SJCRH30 (cell line): ENCODE results near the gene RHBDL1. TPM values are rescaled to one million over a fixed set of nuclear protein-coding genes. Genes with fewer than 3 reads are reported as not detected.

Experiments
- DNase-seq, 2 experiments: peaks; one replicate each; pipeline ENCODE4 v3.0.0-alpha.2; 2015 to 2020
- H3K27ac ChIP-seq: fragments of 250-450 bp; sonication (Bioruptor Pico); 2 replicates; pipeline ENCODE4 v1.5.1; 2020; ENCODE audit warnings: mild to moderate bottlenecking, moderate library complexity
- H3K27me3 ChIP-seq: fragments of 250-450 bp; sonication (Bioruptor Pico); 2 replicates; pipeline ENCODE4 v1.5.1; 2020; ENCODE audit warnings: mild to moderate bottlenecking, moderate library complexity
- H3K36me3 ChIP-seq: fragments of 250-450 bp; sonication (Bioruptor Pico); 2 replicates; pipeline ENCODE4 v1.5.1; 2020; ENCODE audit warnings: mild to moderate bottlenecking, moderate library complexity
- H3K4me1 ChIP-seq: fragments of 250-450 bp; sonication (Bioruptor Pico); 2 replicates; pipeline ENCODE4 v1.5.1; 2020; ENCODE audit warnings: mild to moderate bottlenecking, moderate library complexity
- H3K4me3 ChIP-seq: fragments of 250-450 bp; sonication (Bioruptor Pico); 2 replicates; pipeline ENCODE4 v1.5.1; 2020; ENCODE audit warnings: mild to moderate bottlenecking, moderate library complexity
- H3K9me3 ChIP-seq: fragments of 250-450 bp; sonication (Bioruptor Pico); replicated peaks from 2 replicates; pipeline ENCODE4 v1.5.1; 2020; ENCODE audit warnings: mild to moderate bottlenecking, moderate library complexity
- total RNA-seq: library from RNA; depleted of rRNA; stranded (reverse); fragments of >200 nt; shearing (Covaris generic); gene quantifications from 2 replicates; pipeline ENCODE4 v1.2.3, GENCODE V29; 2014; rRNA removed

Gene RHBDL1
- total RNA-seq, 1 experiment from 2014 or later: 2.5 TPM

DNA sequence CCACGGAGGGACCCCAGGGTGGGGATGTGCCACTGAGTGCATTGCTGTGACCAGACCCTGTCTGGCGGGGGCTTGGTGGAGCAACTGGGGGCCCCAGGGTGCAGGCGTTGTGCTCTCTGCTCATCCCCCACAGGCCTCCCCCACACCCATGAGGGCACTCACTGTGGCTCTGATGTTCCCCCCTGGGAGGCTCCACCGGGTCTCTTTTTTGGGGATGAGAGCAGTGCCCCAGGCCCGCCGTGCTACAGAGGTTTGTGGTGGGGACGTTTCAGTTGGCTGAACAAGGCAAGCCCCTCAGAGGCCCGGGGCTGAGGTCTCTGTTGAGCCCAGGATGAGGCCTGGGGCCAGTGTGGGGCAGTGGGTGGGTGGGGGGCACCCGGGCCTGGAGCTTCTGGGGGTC, 48.2 kb downstream of the RHBDL1 start:
- no peak for DNase-seq
- Histone ChIP-seq H3K27me3 (no peaks in the 10 kb centered on the region), H3K9me3 (no peaks in the 10 kb centered on the region), H3K27ac (no peak overlapping the region), H3K4me1 (peaks cover 21% of the 10 kb centered on the region), H3K36me3 (no peaks in the 10 kb centered on the region), H3K4me3 (no peak overlapping the region)

GRCh38 chr16:724188-725040, 48.9 kb downstream of the RHBDL1 start:
- no peaks in the 10 kb centered on the region for H3K36me3 ChIP-seq
- no peaks in the 10 kb centered on the region for H3K27me3 ChIP-seq
- no peak overlapping the region for H3K27ac ChIP-seq
- H3K4me3 ChIP-seq: no peak overlapping the region
- H3K4me1 ChIP-seq: peaks cover 16% of the 10 kb centered on the region
- no peaks in the 10 kb centered on the region for H3K9me3 ChIP-seq
- DNase-seq: peak; percentile 61 to 64

DNA sequence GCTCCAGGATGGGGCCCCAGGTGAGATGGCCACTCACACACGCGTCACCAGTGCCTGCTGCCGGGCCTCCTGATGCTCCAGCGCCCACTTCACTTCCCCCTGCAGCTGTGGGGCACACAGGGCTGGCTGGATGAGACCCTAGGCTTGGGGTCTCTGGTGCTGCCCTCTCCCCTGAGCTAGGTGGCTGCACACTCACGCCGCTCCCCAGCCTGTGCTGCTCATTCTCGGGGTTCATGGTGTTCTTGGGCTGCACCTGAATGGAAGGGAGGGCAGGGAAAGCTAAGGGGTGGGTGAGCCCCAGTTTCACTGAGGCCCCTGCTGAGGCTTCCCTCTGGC, 49.5 kb downstream of the RHBDL1 start:
- Histone ChIP-seq H3K9me3 (no peaks in the 10 kb centered on the region), H3K4me3 (no peak overlapping the region), H3K27me3 (no peaks in the 10 kb centered on the region), H3K4me1 (peaks cover 11% of the 10 kb centered on the region), H3K36me3 (no peaks in the 10 kb centered on the region), H3K27ac (no peak overlapping the region)
- DNase-seq: no peak

DNA sequence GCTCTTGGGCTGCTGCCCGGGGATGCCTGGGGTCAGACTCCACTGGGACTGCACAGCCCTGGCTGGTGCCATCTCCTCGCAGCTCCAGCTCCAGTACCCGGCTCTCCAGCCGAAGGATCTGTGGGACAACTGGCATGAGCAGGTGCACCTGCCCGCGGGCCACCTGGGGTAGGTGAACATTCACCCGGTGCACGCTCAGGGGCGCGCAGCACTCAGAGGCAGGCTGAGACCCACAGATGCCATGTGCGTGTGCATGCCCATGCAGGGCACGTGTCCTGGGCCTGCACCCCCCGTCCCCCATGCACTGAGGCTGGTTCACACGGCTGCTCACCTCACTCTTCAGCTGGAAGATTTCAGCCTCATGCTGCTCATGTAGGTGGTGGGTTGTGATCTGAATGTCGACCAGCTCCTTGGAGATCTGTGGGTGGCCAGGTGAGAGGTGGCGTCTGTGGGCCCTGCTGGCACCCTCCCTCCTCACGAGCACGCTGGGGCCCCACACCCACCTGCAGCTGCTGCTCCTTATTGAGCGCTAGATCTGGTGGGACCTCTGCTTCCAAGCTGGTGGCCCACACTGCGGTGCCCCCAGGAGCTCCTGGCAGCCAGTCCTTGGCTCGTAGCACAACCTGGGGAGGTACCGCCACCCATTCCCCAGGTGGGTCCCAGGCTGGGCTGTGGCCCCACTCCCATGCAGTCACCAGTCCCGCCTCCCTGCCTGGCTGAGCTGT, 50.2 kb downstream of the RHBDL1 start:
- Histone ChIP-seq H3K9me3 (no peaks in the 10 kb centered on the region), H3K4me1 (peaks cover 9% of the 10 kb centered on the region), H3K36me3 (no peaks in the 10 kb centered on the region), H3K27me3 (no peaks in the 10 kb centered on the region), H3K4me3 (no peak overlapping the region), H3K27ac (no peak overlapping the region)
- no peak for DNase-seq

DNA sequence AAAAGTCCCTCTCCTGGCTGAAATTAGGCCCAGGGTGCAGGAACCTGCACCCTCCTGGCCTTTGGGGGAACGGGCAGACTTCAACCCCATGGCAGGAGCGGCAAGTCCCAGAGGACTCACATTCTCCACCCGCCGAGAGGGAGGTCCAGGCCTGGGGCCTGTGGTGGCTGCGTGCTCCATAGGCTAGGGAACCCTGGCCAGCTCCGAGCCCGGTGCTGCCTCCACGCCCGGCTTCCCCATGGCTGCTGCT, 50.6 kb downstream of the RHBDL1 start:
- peaks cover 9% of the 10 kb centered on the region for H3K4me1 ChIP-seq
- H3K9me3 ChIP-seq: no peaks in the 10 kb centered on the region
- no peak for DNase-seq
- no peak overlapping the region for H3K27ac ChIP-seq
- no peaks in the 10 kb centered on the region for H3K36me3 ChIP-seq
- H3K4me3 ChIP-seq: no peak overlapping the region
- no peaks in the 10 kb centered on the region for H3K27me3 ChIP-seq

DNA sequence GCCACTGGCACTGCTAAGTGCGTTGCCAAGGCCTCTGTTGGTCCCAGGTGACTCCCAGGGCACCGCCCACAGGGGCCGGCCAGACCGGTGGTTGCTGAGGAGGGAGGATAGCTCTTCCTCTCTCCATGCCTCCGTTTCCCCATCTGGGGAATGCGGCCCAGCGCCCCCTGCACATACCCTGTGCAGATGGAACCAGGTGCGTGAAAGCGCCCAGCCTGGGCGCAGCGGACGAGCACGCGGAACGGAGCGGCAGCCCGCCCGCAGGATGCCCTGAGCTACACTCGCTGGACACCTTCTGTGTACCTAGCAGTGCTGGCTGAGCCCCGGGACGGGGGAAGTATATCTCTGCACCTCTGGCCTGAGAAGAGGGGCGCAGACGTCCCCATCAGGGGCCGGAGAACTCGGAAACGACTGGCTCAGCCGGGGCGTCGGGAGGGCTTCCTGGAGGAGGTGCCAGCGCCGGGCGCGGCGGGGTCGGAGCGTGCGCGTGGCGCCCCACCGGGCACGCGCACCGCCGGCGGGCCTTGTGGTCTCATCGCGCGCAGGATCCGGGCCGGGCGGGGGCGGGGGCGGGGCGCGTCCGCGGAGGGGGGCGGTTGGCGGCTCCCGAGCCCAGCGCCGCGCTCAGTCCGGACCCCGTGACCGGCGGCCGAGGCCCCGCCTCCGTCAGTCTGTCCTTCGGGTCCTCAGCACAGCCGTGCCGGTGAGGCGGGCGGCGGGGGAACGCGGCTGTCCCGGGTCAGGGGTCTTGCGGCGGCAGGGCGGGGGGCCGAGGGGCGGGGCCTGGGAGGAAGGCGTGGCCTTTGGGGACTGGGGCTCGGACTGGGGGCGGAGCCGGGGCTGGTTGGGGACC, 51.2 kb downstream of the RHBDL1 start, which contains the start of the genes CCDC78 and HAGHL:
Gene CCDC78, minus strand, starts transcription at position 6 of the 853 bp plus-strand sequence. CDS start 76 bp downstream, outside the sequence.
Gene HAGHL, plus strand, starts transcription at position 669 of the 853 bp plus-strand sequence. CDS start 404 bp downstream, outside the sequence.
- no peaks in the 10 kb centered on the region for H3K36me3 ChIP-seq
- peak; percentile 70 to 76 for DNase-seq
- H3K4me3 ChIP-seq: peak within 1 kb of the TSS; percentile 70
- no peaks in the 10 kb centered on the region for H3K27me3 ChIP-seq
- H3K27ac ChIP-seq: peak within 1 kb of the TSS; percentile 41
- no peaks in the 10 kb centered on the region for H3K9me3 ChIP-seq
- H3K4me1 ChIP-seq: peaks cover 9% of the 10 kb centered on the region

GRCh38 chr16:727291-727977, 52.0 kb downstream of the RHBDL1 start:
- H3K9me3 ChIP-seq: no peaks in the 10 kb centered on the region
- H3K36me3 ChIP-seq: no peaks in the 10 kb centered on the region
- peaks cover 9% of the 10 kb centered on the region for H3K4me1 ChIP-seq
- peak overlapping the region; percentile 70 for H3K4me3 ChIP-seq
- DNase-seq: peak; percentile 44 to 47
- peak overlapping the region; percentile 41 for H3K27ac ChIP-seq
- H3K27me3 ChIP-seq: no peaks in the 10 kb centered on the region

Other genes starting within 250 kb of the RHBDL1 start
- 48.8 and 54.0 TPM in 2 replicates for gene CAPN15, start 148.0 kb upstream of the RHBDL1 start, total RNA-seq
- not detected in 2 replicates for gene PRR35, start 115.3 kb upstream of the RHBDL1 start, total RNA-seq
- 0.08 TPM in 1 of 2 replicates, not detected in the other for gene NHLRC4, start 108.7 kb upstream of the RHBDL1 start, total RNA-seq
- 20.9 and 24.4 TPM in 2 replicates for gene PIGQ, start 105.7 kb upstream of the RHBDL1 start, total RNA-seq
- gene RAB40C, start 85.6 kb upstream of the RHBDL1 start, total RNA-seq: 13.2 and 14.4 TPM in 2 replicates
- gene WFIKKN1, start 44.7 kb upstream of the RHBDL1 start, total RNA-seq: 0.04 and 0.05 TPM in 2 replicates
- 60.9 and 72.6 TPM in 2 replicates for gene METTL26, start 39.4 kb upstream of the RHBDL1 start, total RNA-seq
- 3.3 and 4.6 TPM in 2 replicates for gene MCRIP2, start 33.8 kb upstream of the RHBDL1 start, total RNA-seq
- gene WDR90, start 26.3 kb upstream of the RHBDL1 start, total RNA-seq: 10.5 and 18.3 TPM in 2 replicates
- gene RHOT2, start 7.5 kb upstream of the RHBDL1 start, total RNA-seq: 41.0 and 66.2 TPM in 2 replicates
- gene STUB1, start 4.7 kb downstream of the RHBDL1 start, total RNA-seq: 46.0 and 49.2 TPM in 2 replicates
- gene JMJD8, start 8.7 kb downstream of the RHBDL1 start, total RNA-seq: 22.7 and 23.4 TPM in 2 replicates
- gene WDR24, start 14.7 kb downstream of the RHBDL1 start, total RNA-seq: 5.6 and 6.2 TPM in 2 replicates
- 1.7 and 1.8 TPM in 2 replicates for gene FBXL16, start 30.1 kb downstream of the RHBDL1 start, total RNA-seq
- gene METRN, start 39.4 kb downstream of the RHBDL1 start, total RNA-seq: 61.7 and 77.6 TPM in 2 replicates
- gene ANTKMT, start 45.5 kb downstream of the RHBDL1 start, total RNA-seq: 11.4 and 11.7 TPM in 2 replicates
- 4.5 and 5.0 TPM in 2 replicates for gene CCDC78, start 50.8 kb downstream of the RHBDL1 start, total RNA-seq
- 6.0 and 8.9 TPM in 2 replicates for gene HAGHL, start 51.4 kb downstream of the RHBDL1 start, total RNA-seq
- gene CIAO3, start 65.3 kb downstream of the RHBDL1 start, total RNA-seq: 30.2 and 31.5 TPM in 2 replicates
- not detected in 2 replicates for gene MSLN, start 85.1 kb downstream of the RHBDL1 start, total RNA-seq
- gene RPUSD1, start 112.7 kb downstream of the RHBDL1 start, total RNA-seq: 35.5 and 38.7 TPM in 2 replicates
- gene CHTF18, start 112.9 kb downstream of the RHBDL1 start, total RNA-seq: 34.5 and 46.0 TPM in 2 replicates
- gene GNG13, start 125.1 kb downstream of the RHBDL1 start, total RNA-seq: not detected in 2 replicates